MG63 (cell line): ENCODE results near the gene CAMKMT. TPM values are rescaled to one million over a fixed set of nuclear protein-coding genes. Genes with fewer than 3 reads are reported as not detected.

Experiments
- DNase-seq: peaks from one replicate; pipeline ENCODE4 v3.0.0-alpha.2; 2020
- H3K27me3 ChIP-seq: fragments of 250-450 bp; sonication (Bioruptor Pico); 2 replicates; pipeline ENCODE4 v1.5.1; 2020; ENCODE audit warnings: mild to moderate bottlenecking, moderate library complexity
- H3K36me3 ChIP-seq: fragments of 250-450 bp; sonication (Bioruptor Pico); 2 replicates; pipeline ENCODE4 v1.5.1; 2020; ENCODE audit warnings: mild to moderate bottlenecking, moderate library complexity
- H3K4me3 ChIP-seq: fragments of 250-450 bp; sonication (Bioruptor Pico); 2 replicates; pipeline ENCODE4 v1.5.1; 2020; ENCODE audit warnings: mild to moderate bottlenecking, moderate library complexity
- H3K9me3 ChIP-seq: fragments of 250-450 bp; sonication (Bioruptor Pico); 2 replicates; pipeline ENCODE4 v1.5.1; 2020; ENCODE audit warnings: mild to moderate bottlenecking, moderate library complexity
- total RNA-seq: library from RNA; depleted of rRNA; stranded (reverse); fragments of >200 nt; shearing (Covaris generic); gene quantifications from 2 replicates; pipeline ENCODE4 v1.2.3, GENCODE V29; 2014; ENCODE audit warnings: low replicate concordance

CAMKMT gene
- total RNA-seq, 1 experiment from 2014 or later, result 1.3 TPM

DNA sequence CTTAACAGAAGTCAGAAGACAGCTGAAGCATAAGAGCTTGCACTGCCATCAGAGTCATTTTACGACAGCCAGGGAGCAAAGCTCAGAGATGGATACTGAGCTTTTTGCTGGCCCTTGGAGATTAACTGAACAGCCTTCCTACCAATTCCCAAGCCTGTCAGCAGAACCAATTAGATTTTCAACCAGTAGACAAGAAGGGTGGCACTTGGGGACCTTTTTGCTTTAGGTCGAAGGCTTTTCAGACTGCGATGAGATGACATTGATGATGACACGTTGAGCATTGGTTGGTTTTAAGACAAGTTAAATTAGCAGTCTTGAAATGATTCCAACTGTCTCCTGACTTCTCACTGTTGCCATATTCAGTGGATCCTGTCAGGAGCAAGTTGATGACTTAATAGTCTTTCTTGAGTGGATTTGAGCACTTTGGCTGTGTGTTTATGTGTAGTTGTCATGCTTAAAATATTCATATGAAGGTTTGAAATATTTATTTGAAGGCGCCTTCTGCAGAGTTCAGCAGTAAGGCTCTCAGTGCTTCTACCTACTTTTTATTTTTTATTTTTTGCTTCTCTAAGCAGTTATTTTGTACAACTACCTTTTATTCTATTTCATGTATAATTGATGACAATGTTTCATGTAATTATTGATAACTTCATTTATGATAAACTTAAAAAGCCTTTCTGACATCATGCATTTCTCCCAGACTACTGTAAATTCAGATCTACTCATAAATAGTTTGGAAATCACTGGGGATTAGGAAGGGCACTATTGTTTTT lies 256.7 kb downstream of the CAMKMT start:
- DNase-seq, result no peak
- Histone ChIP-seq H3K9me3 (peaks cover 2% of the 10 kb centered on the region; the same call in 1 of the 2 replicates), H3K4me3 (no peak overlapping the region), H3K27me3 (no peaks in the 10 kb centered on the region), H3K36me3 (no peaks in the 10 kb centered on the region)

DNA sequence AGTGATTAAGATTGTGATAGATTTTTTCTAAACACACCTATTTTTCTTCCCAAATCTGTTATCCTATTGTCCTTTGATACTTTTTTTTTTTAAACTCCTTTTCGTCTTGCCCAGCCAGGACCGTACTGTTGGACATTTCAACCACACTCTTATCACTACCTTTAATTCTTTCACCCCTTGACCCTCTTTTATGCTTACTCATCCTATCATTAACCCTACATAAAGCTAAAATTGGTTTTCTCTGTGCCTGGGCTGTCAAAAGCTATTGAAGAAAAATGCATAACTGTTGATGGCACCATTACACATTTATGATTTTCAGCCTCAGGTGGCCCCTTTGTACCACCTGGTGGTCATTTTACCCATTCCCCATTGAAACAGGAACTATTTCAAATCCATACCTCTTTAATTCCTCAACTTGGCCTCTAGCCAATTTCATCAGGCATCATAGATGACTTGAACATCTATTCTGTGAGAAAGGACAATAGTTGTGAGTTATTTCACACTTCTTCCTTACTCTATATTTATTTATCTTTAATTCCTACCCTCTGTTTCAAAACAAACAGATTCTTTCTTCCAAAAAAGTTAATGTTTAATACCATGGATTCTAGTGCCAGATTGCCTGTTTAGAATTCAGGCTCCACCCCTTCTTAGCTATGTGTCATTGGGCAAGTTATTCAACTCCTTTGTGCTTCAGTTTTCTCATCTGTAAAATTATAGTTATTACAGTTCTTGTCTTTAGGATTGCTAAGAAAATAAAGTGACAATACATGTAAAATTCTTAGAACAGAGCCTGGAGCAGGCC lies 258.6 kb downstream of the CAMKMT start:
- Histone ChIP-seq H3K27me3 (no peaks in the 10 kb centered on the region), H3K4me3 (no peak overlapping the region), H3K36me3 (no peaks in the 10 kb centered on the region), H3K9me3 (peaks cover 2% of the 10 kb centered on the region; the same call in 1 of the 2 replicates)
- no peak for DNase-seq

DNA sequence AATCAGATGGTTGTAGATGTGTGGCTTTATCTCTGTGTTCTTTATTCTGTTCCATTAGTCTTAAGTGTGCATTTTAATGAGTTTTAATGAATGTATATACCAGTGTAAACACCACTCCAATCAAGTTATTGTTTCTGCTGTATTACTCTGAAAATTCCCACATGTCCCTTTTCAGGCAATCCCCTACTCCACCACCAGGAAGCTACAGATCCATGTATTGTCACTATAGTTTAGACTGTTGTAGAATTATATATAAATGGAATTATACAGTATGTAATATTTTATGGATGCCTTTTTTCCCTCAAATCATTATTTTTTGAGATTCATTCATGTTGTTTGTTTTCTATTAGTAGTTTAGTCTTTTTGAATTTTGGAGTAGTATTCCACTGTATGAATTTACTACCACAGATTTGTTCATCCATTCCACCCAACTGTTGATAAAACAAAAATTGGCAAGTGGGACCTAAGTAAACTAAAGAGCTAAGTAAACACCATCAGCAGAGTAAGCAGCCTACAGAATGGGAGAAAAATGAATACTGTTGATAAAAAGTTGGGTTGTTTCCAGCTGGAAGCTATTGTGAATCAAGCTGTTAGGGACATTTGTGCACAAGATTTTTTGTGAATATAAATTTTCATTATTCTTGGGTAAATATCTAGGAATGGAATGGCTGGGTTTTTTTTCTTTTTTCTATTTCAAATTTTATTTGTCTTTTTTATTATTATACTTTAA lies 262.0 kb downstream of the CAMKMT start:
- H3K4me3 ChIP-seq, result no peak overlapping the region
- no peaks in the 10 kb centered on the region for H3K27me3 ChIP-seq
- DNase-seq, result no peak
- peaks cover 2% of the 10 kb centered on the region; the same call in 1 of the 2 replicates for H3K9me3 ChIP-seq
- H3K36me3 ChIP-seq, result no peaks in the 10 kb centered on the region

- Histone ChIP-seq H3K27me3 (no peaks in the 10 kb centered on the region), H3K36me3 (no peaks in the 10 kb centered on the region), H3K4me3 (no peak overlapping the region), H3K9me3 (peaks cover 8% of the 10 kb centered on the region)
- no peak for DNase-seq
These were observed 266.6 kb downstream of the CAMKMT start for GRCh38 chr2:44628297-44628696.

DNA sequence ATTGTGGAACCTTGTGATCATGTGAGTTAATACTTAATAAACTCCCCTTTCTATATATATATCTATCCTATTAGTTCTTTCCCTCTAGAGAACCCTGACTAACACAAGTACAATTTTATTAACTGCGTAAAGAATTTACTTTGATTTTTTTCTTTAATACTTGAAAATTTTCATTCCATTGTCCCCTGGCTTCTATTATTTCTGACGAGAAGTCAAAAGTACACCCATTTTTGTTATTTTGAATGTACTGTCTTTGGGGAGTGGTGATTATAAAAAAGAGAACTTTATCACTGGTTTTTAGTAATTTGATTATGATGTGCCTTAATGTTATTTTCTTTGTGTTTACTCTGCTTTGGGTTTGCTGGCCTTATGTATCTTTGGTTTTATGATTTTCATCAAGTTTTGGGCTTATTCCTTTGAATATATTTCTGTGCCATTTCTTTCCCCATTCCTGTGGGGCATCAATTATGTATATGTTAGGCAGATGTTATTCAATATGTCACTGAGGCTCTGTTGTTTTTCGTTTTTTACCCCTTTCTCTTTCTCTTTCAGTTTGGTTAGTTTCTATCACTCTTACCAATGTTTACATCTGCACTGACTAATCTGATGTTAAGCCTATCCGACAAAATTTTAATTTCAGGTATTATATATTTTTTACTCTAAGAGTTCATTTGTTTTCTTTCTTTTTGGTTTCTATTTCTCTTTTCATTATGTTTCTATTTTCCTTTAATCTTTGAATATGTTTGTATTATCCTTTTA lies 271.4 kb downstream of the CAMKMT start:
- no peak for DNase-seq
- Histone ChIP-seq H3K4me3 (no peak overlapping the region), H3K27me3 (no peaks in the 10 kb centered on the region), H3K9me3 (peaks cover 8% of the 10 kb centered on the region), H3K36me3 (no peaks in the 10 kb centered on the region)

DNA sequence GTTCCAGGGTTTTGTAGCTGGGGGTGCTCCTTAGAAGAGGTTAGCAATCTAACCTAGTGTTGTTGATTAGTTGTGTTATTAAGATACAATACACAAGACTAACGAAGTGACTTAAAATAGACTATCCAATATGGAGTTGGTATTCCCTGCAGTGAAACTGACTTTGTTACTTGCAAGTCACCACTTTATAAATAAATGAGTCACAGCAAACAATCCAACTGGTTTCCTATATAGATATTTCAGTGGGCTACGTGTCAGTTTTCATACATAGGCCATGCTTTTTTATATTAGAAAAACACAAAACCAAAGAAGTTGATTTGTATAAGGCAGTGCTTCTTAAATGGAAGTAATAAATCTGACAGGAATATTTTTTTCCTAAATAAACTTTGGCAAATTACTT lies 274.0 kb downstream of the CAMKMT start:
- Histone ChIP-seq H3K36me3 (no peaks in the 10 kb centered on the region), H3K9me3 (peaks cover 8% of the 10 kb centered on the region), H3K27me3 (no peaks in the 10 kb centered on the region), H3K4me3 (no peak overlapping the region)
- DNase-seq, result no peak

DNA sequence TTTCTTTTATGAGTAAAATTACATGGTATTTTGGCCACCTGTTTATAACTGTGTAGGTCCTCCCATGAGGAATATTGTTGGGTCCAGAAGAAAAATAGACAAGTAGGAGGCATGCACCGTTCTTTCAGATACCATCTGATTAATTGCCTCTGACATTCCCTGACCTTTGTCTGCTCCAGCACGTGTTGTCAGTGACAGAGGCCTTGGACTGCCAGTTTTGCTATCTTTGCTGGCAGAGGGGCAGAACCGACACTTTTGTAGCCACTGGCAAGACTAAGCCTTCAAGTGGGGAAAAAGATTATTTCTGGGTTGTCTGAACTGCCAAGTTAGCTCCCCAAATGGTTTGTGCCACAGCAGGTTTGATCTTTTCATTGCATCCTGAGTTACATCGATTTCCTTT lies 276.9 kb downstream of the CAMKMT start:
- no peaks in the 10 kb centered on the region for H3K36me3 ChIP-seq
- no peak overlapping the region for H3K4me3 ChIP-seq
- no peak for DNase-seq
- no peaks in the 10 kb centered on the region for H3K27me3 ChIP-seq
- no peaks in the 10 kb centered on the region for H3K9me3 ChIP-seq

DNA sequence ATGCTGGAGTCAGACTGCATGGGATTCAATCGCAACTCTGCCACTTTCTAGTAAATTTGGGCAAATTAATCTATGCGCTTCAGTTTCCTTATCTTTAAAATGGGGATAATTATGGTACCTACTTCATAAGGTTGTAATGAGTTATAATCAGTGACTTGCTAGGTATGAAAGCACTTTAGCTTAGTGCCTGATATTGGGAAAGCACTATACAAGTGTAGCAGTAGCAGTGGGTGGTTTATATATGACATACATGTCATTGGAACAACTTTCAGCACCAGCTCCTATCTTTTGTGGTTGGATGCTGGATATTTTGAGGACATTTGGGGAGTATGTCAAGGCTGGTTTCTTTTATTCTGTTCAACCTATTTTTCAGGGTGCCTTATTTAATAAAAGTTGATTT lies 277.7 kb downstream of the CAMKMT start:
- H3K36me3 ChIP-seq, result no peaks in the 10 kb centered on the region
- no peak for DNase-seq
- no peaks in the 10 kb centered on the region for H3K9me3 ChIP-seq
- no peaks in the 10 kb centered on the region for H3K27me3 ChIP-seq
- H3K4me3 ChIP-seq, result no peak overlapping the region

DNA sequence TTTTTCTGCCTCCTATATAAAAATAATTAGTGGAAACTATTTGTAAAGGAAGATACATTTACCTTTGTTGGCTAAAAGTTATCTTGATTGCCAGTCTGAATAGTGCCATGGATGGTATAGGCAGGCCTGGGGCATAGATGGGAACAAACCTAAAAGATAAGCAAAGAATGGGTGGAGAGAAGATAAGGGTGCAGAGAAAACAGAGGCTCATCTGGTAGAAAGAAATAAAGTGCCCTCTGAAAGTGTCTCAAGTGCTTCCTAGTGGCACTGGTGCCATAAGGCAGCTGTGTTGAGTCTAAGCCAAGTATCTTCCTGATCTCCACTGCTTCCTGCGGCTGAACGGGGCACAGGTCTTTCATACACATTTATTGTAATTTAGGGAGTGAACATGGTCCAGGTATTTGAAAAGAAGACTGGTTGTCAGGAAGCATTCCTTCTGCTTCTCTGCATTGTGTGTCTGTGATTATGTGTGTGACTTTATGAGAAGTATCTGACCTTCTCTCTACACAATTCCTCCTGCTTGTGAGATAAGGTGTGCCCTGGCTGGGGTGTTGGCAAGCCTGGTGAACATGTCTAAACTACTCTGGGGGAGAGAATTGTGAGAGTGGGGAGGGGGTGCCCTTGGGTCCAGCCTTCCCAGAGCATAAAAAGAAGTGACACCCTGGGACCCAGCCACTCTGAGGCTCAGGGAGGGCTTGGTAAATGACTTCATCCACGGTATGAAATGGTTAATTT lies 280.5 kb downstream of the CAMKMT start:
- no peak overlapping the region for H3K4me3 ChIP-seq
- H3K9me3 ChIP-seq, result no peaks in the 10 kb centered on the region
- no peak for DNase-seq
- no peaks in the 10 kb centered on the region for H3K36me3 ChIP-seq
- no peaks in the 10 kb centered on the region for H3K27me3 ChIP-seq

DNA sequence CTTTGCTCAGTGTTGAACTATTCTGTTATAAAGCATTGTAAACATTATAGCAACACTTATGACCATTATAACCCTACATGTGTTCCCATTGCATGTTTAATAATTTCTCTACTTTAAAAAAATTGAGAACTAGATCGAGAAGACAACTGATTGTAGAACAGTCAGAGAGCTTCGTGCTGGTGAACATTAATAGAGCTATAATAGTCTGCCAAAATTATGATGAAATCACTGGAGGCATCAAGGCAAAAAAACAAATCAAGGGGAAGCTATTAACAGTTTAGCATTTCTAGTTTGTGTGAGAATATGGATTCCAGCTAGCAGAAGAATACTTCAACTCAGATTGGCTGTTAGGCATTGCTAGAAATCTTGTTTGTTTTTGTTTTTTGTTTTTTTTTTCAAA lies 284.2 kb downstream of the CAMKMT start:
- H3K4me3 ChIP-seq, result no peak overlapping the region
- H3K9me3 ChIP-seq, result no peaks in the 10 kb centered on the region
- DNase-seq, result no peak
- no peaks in the 10 kb centered on the region for H3K27me3 ChIP-seq
- no peaks in the 10 kb centered on the region for H3K36me3 ChIP-seq

DNA sequence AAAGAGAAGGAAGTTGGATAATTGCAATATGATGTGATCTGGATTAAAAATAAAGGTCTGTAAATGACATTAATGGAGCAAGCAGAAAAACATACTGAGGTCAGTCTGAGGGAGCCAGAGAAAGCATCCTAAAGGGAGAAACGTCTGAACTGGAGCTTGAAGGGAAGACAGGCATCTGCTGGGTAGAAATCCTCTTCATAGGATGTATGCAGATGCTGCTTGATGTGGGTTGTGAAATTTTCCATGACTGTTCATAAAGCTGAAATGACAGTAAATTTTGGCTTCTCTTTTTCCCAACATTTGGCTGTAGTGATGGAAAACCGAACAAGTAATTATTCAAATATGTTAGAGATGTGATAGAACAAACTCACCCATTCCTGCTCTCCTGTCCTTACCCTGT lies 287.6 kb downstream of the CAMKMT start:
- Histone ChIP-seq H3K4me3 (no peak overlapping the region), H3K9me3 (no peaks in the 10 kb centered on the region), H3K36me3 (no peaks in the 10 kb centered on the region), H3K27me3 (no peaks in the 10 kb centered on the region)
- DNase-seq, result no peak

DNA sequence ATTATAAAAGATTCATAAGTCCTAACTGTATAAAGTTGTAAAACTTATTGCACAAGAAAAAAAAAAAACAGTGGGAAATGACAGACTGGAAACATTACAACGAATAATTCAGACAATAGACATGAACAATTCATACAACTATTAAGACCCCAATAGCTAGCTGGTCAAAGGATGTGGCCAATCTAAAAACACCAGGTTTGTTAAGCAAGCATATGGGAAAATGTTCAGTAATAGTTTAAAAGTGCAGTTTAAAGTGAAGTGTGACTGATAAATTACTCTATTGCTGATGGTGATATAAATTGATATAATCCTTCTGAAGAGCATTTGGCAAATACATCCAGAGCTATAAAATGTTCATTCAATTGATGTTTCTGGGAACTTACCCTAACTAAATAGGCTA lies 289.0 kb downstream of the CAMKMT start:
- Histone ChIP-seq H3K4me3 (no peak overlapping the region), H3K36me3 (no peaks in the 10 kb centered on the region), H3K9me3 (no peaks in the 10 kb centered on the region), H3K27me3 (no peaks in the 10 kb centered on the region)
- DNase-seq, result no peak

GRCh38 chr2:44651974-44652373 lies 290.2 kb downstream of the CAMKMT start:
- no peak for DNase-seq
- Histone ChIP-seq H3K27me3 (no peaks in the 10 kb centered on the region), H3K36me3 (no peaks in the 10 kb centered on the region), H3K9me3 (no peaks in the 10 kb centered on the region), H3K4me3 (no peak overlapping the region)

DNA sequence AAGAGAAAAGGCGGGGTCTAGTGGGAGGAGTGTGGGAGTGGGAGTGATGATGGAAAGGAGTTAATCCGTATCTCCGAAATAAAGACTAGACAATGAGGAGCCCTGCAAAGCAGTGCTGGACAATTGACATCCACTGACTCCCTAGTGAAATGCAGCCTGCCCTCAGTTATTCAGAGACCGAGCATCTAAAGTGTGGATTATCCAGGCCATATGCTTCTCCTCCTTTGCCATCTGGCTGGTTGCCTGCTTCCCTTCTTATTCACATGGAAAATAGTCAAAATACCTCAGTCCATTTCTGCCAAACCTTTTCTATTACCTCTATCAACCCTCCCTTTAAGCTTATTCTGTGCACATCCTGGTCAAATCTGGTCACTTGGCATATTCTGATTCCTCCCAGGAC lies 291.0 kb downstream of the CAMKMT start:
- DNase-seq, result peak; percentile 3
- no peaks in the 10 kb centered on the region for H3K9me3 ChIP-seq
- no peaks in the 10 kb centered on the region for H3K27me3 ChIP-seq
- no peaks in the 10 kb centered on the region for H3K36me3 ChIP-seq
- no peak overlapping the region for H3K4me3 ChIP-seq

GRCh38 chr2:44655401-44655864 lies 293.7 kb downstream of the CAMKMT start:
- H3K27me3 ChIP-seq, result no peaks in the 10 kb centered on the region
- no peak overlapping the region for H3K4me3 ChIP-seq
- no peak for DNase-seq
- no peaks in the 10 kb centered on the region for H3K36me3 ChIP-seq
- H3K9me3 ChIP-seq, result no peaks in the 10 kb centered on the region

DNA sequence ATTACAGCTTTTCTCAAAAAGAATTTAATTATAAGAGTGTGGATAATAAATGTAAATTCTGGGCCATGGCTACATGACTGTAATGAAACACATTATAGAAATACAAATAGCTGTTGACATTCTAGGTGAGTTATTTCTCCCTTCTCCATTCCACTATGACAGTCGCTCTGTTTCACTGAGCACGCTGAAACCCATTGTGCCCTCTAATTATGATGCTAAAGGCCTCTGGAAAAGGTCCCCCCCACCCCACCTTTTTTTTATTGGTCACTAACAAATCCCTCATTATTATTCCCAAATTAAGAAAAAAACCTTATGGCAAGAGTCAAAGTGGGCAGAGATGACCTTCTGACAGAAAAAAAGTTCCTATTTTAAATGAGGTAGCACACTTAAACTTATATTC lies 294.7 kb downstream of the CAMKMT start:
- Histone ChIP-seq H3K27me3 (no peaks in the 10 kb centered on the region), H3K4me3 (no peak overlapping the region), H3K9me3 (no peaks in the 10 kb centered on the region), H3K36me3 (no peaks in the 10 kb centered on the region)
- DNase-seq, result no peak
